ENCODE results near the gene SIRT2.

Gene SIRT2

GRCh38 chr19:38883286-38883685, 16.1 kb downstream of the SIRT2 start:
- no peak overlapping the region for H3K4me3 ChIP-seq (ENCODE audit: control insufficient read depth, low read depth, low read length)
- DNase-seq (ENCODE audit: low read depth), result no peak
- no peak for TF ChIP-seq CTCF (conservative IDR thresholded peaks at IDR 0.05; ENCODE audit: control insufficient read depth, insufficient read depth, low read depth, low read length)

GRCh38 chr19:38880882-38881609, 18.4 kb downstream of the SIRT2 start:
- H3K4me3 ChIP-seq (ENCODE audit: control insufficient read depth, low read depth, low read length), result no peak overlapping the region
- no peak for TF ChIP-seq CTCF (conservative IDR thresholded peaks at IDR 0.05; ENCODE audit: control insufficient read depth, insufficient read depth, low read depth, low read length)
- no peak for DNase-seq (ENCODE audit: low read depth)

GRCh38 chr19:38880076-38880881, 19.1 kb downstream of the SIRT2 start:
- H3K4me3 ChIP-seq (ENCODE audit: control insufficient read depth, low read depth, low read length), result no peak overlapping the region
- no peak for TF ChIP-seq CTCF (conservative IDR thresholded peaks at IDR 0.05; ENCODE audit: control insufficient read depth, insufficient read depth, low read depth, low read length)
- no peak for DNase-seq (ENCODE audit: low read depth)

- H3K4me3 ChIP-seq (ENCODE audit: control insufficient read depth, low read depth, low read length), result no peak overlapping the region
- no peak for DNase-seq (ENCODE audit: low read depth)
- no peak for TF ChIP-seq CTCF (conservative IDR thresholded peaks at IDR 0.05; ENCODE audit: control insufficient read depth, insufficient read depth, low read depth, low read length)
Measured at GRCh38 chr19:38879400-38879751, 20.0 kb downstream of the SIRT2 start.

- no peak for TF ChIP-seq CTCF (conservative IDR thresholded peaks at IDR 0.05; ENCODE audit: control insufficient read depth, insufficient read depth, low read depth, low read length)
- DNase-seq (ENCODE audit: low read depth), result no peak
- no peak overlapping the region for H3K4me3 ChIP-seq (ENCODE audit: control insufficient read depth, low read depth, low read length)
Measured at GRCh38 chr19:38878575-38879399, 20.6 kb downstream of the SIRT2 start.

GRCh38 chr19:38877781-38878574, 21.4 kb downstream of the SIRT2 start, which contains the start of gene RINL:
RINL (minus strand) TSS chr19:38878275; CDS start chr19:38876742, 1,533 bp downstream.
- TF ChIP-seq CTCF (conservative IDR thresholded peaks at IDR 0.05; ENCODE audit: control insufficient read depth, insufficient read depth, low read depth, low read length), result no peak
- no peak for DNase-seq (ENCODE audit: low read depth)
- no peak within 1 kb of the TSS for H3K4me3 ChIP-seq (ENCODE audit: control insufficient read depth, low read depth, low read length)
